Measurements from ENCODE around the gene THSD4. TPM values are rescaled to one million over a fixed set of nuclear protein-coding genes. Genes with fewer than 3 reads are reported as not detected.

The THSD4 gene
- total RNA-seq, 1 donor from 2014 or later: 5.1 TPM

DNA sequence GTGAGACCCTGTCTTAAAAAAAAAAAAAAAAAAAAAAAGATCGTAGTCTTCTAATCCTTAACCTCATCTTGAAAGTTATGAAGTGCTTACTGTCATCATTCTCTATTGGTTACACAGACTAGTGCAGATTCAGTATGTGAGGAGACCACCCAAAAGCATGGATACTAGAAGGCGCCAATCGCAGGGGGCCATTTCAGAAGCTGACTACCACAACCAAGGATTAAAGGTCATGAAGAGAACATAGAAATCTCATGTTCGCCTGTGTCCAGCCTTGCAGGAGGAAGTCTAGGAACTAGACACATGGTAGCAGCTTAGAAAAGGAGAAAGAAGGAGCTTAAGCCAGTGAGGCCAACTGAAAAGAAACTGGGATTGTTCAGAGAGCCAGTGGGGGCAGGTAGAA lies 207.8 kb downstream of the THSD4 start:
- DNase-seq (ENCODE audit: low spot score): no peak

DNA sequence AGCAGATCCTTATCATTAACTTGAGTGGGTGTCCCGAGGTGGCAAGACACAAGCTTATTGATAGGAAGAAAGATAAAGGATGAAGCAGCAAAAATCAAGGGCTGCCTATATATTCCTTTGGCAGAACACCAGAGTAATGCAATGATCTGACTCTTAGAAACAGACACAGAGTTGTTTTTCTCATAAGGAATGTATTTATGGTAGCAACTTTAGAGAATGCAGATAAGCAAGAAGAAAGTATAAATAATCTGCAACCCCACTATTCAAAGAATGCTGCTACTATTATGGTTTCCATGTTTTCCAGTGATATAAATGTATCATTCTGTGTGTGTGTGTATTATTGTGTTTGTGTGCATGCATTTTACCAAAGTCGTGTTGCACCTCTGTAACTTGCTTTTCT lies 208.3 kb downstream of the THSD4 start:
- no peak for DNase-seq (ENCODE audit: low spot score)

DNA sequence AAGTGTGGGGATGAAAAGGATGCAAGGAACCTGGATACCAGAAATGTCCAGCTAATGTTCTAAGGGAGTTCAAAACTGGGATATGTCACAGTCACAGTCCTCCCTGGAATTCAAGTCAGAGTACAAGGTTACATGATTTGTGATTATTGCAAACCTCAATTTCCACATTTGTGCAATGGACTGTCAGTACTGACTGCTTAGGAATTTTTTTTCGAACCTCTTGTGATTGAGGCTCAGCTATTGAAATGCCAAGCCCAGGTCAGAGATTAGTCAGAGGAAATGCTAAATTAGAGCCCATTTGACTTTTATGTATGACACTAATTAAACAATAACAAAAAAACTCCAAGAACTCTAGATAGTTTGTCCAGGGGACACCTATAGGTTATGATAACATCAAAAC lies 210.2 kb downstream of the THSD4 start:
- no peak for DNase-seq (ENCODE audit: low spot score)

DNA sequence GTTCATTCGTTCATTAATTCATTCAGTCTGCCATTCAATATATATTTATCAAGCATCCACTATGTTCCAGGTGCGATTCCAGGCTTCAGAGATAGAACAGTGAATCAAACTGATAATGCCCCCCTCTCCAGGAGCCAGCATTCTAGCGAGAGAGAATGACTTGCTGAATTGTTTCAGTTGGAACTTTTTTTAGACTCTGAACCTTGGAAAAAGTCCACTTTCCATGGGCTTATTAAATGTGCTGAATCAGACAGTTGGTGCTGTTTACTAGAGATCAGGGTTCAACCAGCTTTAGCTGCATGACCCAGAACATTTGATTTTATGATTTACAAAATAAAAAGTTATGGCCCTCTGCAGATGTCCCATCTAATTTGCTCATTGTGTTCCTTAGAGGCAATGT lies 213.2 kb downstream of the THSD4 start:
- no peak for DNase-seq (ENCODE audit: low spot score)

DNA sequence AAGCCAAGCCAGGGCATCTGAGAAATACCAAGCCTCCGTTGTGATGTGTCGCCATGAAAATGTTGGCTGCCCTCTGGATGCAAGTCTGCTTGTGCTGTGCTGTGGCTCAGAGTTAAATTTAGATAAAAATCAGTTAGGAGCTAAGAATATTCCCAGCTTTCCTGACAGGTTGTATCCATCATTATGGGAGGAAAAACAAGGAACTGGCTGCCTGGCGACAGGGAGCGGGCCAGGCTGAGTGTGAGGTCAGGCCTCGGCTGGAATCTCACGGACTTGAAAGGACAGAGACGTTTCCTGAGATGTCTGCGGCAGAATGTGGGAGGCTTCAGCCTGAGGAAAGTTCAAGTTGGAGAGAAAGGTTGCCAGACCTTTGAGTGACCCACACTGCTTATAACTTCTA lies 213.8 kb downstream of the THSD4 start:
- no peak for DNase-seq (ENCODE audit: low spot score)

DNA sequence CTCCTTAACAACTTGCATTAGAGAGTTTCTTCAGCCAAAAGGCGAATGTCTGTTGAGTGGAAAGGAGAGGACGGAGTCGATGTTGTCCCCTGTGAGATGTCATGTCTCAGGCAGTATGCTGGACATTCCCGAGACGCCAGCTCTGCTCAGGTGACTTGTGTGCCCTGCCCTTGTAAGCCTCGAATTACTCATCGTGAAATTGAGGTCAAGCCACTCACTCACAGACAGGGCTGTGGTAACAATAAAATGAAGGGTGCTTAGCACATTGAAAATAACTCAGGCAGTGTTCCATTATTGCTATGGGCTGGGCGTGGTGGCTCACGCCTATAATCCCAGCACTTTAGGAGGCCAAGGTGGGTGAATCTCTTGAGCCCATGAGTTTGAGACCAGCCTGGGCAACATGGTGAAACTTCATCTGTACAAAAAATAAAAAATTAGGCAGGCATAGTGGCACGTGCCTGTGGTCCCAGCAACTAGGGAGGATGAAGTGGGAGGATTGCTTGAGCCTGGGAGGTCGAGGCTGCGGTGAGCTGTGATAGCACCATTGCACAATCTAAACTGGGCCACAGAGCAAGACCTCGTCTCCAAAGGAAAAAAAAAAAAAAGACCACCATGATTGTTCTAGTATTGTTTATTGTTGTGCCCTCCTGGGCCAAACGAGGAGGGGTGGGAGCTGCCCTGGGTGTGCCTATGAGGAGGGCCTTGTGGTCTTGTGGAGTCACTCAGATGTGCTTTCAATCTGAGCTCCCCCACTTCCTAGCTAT lies 214.4 kb downstream of the THSD4 start:
- no peak for DNase-seq (ENCODE audit: low spot score)

DNA sequence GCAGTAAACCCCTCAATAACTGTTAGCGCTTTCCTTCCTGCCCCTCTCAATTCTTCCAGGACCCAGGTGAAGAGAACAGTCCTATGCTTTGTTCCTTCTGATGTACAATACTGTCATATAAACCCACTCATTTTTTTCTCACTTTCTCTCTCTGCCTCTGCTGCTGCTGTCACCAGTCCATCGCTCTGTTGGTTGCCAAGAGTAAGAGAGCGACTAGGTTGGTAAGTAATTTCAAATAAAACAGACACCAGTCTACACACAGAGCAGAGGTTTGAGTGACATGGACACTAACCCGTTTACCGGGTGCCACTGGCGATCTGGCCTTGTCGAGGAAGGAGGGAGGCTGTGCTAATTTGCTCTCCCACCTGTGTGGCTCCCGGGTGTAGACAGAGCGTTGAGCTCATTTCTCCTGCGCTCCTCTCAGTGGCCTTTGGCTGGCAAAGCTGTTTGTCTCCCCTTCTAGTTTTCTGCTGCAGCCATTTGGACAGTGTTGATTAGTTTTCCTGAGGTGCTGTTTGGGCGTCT lies 215.4 kb downstream of the THSD4 start:
- no peak for DNase-seq (ENCODE audit: low spot score)

DNA sequence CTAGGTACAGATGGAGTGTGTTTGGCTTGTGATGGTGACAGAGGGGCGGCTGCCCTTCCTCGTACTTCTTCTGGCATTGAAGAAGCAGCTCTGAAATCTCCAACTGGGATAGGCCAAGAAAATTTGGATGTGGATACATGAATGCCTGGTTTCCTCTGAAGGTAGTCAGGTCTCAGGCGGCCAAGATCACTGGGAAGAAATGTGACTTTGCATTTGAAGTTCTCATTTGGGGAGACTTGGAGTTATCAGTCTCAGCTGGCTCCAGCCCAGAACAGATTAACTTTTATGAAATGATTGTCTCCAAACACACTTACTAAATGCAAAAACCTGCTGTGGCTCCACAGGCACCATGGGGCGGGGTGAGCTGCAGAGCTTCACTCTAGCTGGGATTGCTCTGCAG lies 215.9 kb downstream of the THSD4 start:
- no peak for DNase-seq (ENCODE audit: low spot score)

DNA sequence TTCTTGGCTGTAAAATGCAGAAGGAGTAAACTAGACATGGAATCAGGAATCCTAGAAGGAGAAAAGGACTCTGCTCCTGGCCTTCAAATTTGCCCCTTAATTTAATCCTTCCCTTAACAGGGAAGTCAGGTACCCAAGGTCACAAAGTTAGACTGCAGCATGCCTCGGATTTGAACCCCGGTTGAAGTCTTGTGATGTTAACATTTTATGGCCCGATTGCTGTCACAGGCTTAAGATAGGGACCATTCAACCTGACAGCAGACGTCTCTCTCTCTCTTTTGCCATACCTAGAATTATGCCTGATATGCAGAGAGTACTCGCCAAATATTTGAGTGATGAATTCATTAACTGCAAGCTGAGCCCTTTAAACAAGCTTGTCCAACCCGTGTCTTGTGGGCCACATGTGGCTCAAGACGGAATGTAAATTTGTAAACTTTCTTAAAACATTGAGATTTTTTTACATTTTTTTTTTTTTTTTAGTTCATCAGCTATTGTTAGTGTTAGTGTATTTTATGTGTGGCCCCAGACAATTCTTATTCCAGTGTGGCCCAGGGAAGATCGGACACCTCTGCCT lies 217.2 kb downstream of the THSD4 start:
- DNase-seq (ENCODE audit: low spot score): no peak

DNA sequence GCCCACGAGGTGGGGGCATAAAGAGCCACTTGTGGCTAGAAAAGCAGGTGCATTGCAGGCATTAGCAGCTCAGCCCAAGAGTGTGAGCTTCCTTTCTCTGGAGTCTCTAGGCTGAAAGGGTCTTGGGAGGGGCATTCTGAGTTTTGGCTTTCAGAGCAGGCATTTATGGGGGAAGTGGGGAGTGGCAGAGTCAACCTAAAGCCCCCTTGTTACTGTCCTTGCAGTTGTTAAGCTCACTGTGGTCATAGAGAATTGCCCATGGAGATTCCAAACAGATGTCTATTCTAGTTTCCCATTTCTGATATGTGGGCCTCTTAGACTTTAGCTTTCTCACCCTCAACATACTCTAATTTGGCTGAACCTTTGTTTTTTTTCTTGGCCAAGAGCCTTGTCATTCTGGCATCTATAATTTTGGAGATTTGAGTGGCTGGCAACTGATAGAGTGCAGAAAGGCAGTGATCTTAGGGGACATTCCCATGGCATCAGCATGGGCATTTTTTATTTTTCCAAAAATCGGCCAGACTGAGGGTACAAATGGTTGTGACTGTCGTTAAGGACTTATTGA lies 217.9 kb downstream of the THSD4 start:
- no peak for DNase-seq (ENCODE audit: low spot score)

DNA sequence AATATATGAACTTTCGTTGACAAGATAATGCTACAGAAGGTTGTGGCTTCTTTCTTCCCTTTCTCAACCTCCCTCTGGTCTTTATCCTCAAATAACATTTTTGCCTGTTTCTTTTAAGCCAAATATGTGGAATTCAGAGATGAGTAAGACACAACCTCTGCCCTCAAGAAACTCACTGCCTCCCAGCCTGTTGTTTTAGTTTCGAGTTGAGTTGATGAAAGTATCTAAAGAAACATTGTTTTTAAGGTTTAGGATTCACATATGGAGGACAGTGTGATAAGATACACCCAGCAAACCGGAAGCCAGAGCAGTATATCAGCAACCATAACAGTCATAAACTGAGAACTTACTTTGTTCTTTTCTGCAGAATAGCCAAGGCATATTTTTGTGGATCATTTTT lies 218.6 kb downstream of the THSD4 start:
- no peak for DNase-seq (ENCODE audit: low spot score)

DNA sequence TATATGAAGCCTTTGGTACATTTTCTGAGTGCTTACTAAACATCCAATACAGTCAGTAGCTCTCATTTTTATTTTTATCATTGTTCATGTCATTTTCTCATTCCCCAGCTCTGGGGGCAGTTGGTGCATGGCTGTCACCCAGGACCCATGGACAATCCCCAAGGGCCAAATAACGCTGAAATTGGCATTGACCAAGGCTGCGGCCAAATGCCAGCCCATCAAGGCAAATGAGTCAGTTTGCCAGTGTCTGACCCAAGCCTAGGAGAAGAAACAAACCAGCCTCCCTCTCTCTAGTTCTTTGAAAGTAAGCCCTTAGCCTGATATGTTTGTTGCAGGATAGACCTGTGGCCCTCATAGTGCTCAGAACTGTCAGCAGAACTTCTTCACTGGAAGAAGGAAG lies 219.2 kb downstream of the THSD4 start:
- DNase-seq (ENCODE audit: low spot score): no peak

DNA sequence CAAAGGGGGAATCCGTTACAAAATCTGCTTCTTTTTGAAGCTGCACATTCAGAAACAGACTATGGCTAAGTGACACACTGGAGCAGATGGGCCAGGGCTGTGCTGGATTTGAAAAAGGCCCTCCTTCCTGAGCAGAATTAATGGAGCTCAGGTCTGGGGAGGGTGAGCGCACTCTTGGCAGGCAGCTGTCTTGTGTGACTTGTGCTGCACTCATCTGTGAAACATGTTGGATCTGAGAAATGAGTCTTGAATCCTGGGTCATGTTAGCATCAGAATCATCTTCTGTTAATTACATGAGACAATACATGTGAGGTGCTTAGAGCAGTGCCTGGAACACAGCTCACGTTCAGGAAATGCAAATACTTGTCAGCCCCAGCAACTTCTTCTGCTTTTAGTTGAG lies 219.6 kb downstream of the THSD4 start:
- DNase-seq (ENCODE audit: low spot score): no peak

DNA sequence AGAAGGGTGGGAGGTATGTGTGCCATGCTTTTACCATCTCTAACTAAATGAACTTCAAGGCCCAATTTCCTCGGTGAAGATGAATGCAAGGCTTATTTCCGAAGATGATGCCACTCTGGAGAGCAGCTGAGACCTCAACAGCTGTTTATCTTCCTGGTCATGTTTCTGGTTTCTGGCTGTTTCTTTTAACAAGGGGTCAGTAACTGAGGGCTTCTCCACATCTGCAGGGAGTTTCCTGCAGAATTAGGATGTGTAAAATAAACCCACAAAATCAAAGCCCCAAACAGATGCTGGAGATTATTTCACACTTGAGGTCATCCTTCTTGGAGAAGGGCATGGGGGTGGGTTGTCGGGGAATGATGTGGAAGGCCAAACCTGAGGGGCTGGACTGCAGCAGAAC lies 220.3 kb downstream of the THSD4 start:
- DNase-seq (ENCODE audit: low spot score): no peak

DNA sequence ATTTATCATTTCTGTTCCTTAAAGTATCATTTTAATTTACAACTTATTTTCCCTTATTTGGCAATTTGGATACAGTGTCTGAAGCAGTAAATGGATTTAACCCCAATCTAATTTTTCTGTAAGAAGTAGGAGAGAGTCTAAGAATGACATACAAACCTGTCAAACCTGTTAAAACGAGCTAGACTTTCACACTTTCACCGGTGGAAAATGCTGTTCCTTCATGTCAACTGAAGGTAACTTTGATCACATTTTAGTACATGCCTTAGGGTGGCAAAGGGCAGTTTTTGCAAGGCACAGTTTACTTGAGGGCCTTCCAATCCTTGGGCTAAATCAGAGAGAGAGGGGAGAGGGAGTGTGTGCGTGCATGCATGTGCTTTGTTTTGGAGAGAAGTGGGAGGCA lies 221.4 kb downstream of the THSD4 start:
- no peak for DNase-seq (ENCODE audit: low spot score)

DNA sequence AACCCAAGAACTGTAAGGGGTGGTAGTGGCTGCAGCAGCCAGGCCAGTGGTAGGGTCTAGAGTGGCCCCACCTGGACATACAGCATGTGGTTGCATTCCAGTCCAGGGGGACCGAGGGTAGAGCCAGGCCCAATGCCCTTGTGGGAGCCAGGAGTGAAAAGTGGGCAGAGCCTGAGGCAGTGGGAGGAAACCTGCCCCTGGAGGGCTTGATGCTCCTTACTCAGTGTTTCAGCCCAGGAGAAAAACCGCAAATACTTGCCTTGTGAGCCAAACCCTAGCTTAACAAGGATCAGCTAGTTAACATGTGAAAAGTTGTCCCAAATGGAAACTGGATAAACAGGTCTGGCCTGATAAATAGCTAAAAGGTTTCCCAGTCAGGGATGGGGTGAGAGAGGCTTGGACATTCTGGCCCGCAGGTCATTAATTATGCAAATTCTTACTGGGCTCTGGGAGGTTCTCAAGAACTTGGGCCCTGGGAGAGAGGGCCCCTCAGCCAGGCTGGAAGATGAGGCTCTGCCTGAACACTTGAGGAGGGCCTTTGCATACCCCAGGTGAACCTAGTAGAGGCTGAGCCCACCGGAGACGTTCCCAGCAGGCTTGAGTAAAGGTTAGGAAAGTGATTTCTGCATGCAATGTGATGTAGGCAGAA lies 222.1 kb downstream of the THSD4 start:
- no peak for DNase-seq (ENCODE audit: low spot score)

DNA sequence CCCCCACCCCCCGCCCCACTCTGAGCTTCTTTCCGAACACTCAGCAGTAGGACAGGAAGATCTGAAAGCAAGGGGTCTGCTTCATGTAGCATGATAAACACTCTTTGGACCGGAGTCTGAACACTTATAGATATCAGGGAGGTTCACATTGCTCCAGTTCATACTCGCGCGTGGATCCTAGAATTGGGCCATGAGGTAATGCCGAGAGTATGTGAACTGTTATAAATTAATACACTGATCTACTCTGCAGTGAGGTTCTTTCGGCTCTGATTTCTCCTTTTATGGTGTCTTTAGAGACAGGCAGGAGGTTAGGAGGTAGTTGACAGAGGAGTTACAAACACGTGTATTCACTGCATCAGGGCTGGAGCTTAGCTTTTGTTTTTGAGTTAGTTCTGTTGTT lies 223.0 kb downstream of the THSD4 start:
- no peak for DNase-seq (ENCODE audit: low spot score)

DNA sequence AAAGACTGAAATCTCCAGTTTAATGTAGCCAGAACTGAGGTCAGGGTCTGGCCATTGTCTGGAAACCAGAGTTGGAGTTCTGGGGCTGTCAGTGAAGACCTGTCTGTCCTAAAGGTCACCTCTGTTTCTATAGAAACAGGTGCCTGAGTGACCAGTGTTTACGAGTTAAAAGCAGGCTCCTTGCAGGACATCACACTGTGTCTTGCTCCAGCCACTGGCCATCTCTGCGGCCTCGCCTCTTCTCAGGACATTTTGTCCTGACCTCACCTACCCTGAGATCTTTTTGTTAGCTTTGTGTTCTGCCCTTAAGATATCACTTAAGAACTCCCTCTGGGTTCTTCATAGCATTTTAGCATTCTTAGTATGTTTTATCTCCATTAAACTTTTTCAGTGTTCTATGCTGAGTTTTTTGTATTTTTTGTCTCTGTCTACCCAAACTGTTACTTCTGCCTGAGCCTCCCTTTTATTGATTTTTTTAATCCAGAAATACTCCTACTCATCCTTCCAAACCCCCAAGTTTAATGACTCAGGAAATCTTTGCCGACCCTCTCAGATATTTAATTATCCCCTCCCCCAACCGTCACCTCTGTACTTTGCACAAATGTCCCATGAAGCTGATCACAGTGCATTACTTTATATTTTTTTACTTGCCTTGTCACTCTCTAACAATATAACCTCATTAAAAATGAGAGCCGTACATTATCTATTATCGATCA lies 223.7 kb downstream of the THSD4 start:
- DNase-seq (ENCODE audit: low spot score): no peak

DNA sequence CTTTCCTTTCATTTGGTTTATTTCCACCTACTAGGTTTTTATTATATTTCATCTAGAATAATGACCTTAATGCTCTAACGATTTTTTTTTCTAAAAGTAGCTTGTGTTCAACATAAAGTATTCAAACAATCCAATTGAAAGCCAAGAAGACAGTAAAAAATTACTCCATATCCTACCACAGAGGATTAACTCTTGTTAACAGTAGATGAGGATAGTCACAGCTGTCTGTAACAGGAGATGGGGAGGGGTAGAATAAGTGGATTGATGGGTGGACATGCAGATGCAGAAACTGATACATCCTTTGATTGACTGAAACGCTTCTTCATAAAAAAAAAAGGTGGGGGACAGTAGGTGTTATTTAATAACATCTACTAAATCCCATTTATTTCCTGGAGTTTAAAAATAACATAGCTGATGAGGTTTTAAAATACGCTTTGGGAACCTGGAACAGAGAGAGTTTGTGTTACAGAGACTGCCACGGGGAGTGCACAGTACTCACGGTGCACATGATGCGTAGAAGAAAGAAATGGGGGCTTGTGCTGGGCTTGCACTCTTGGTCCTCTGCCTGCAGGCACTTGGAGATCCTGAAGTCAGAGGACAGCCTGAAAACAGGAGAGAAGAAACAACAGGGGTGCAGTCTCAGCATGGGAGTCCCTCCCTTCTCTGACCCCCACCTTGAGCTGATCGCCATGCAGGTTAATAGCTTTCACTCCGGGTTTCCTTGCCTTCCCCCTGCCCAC lies 226.7 kb downstream of the THSD4 start:
- DNase-seq (ENCODE audit: low spot score): no peak

DNA sequence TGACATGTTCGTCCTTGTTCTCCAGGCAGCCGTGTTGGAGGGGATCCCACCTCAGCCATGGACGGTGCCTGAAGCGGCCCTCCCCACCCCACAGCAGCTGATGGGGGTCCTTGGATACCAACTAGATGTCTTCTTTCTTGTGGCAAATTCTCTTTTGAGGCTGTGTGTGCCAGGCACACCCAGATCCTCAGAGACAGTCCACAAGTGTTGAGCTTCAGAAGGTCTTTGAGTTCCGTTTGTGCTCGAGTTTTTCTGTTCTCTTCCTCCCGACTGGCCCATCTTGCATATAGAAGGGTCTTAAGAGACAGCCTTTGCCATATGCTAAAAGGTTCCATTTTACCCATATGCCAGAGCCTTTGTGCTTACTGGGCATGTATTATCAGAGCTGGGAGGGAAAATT lies 227.4 kb downstream of the THSD4 start:
- DNase-seq (ENCODE audit: low spot score): no peak

DNA sequence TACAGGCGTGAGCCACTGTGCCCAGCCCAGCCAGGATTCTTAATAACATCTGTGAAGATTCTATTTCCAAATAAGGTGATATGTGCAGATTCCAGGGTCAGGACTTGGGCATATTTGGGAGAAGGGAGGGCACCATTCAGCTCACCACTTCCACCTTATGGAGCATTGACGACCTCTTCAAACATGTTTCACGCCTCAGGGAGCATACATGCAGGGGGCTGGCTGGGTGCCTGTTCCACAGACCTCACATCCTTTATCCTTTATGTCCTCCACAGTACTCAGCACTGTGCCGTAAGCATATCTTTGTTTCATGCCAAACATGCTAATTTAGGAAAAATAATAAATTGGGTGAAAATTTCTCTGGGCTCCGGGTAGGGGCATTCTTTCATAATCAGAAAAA lies 229.0 kb downstream of the THSD4 start:
- no peak for DNase-seq (ENCODE audit: low spot score)

Measured in mesenteric fat pad (tissue), 1 donor.